K562 (cell line): ENCODE results near the gene RNF112.

Experiments
- E2F5 ChIP-seq: sonication (generic); formaldehyde crosslinking; IDR thresholded peaks from 2 replicates; pipeline ENCODE4 v1.8.0; 2022; ENCODE audit warnings: mild to moderate bottlenecking, missing genetic modification reagents
- SNRNP70 ChIP-seq: fragments of 200-400 bp; formaldehyde crosslinking; optimal IDR thresholded peaks from 2 replicates; pipeline ENCODE3; 2017; ENCODE audit warnings: low read depth, low read length
- ZNF274 ChIP-seq: IDR thresholded peaks from 2 replicates; pipeline ENCODE4 v1.6.1; 2011; ENCODE audit warnings: low read depth, mild to moderate bottlenecking, low read length, moderate library complexity, borderline replicate concordance
- ZNF3 ChIP-seq: fragments of 250-450 bp; sonication (Bioruptor Pico); IDR thresholded peaks from 2 replicates; pipeline ENCODE4 v1.5.0; 2021; ENCODE audit warnings: mild to moderate bottlenecking, moderate library complexity
- TF ChIP-seq, protein P1 (sequence below), 3 experiments: IDR thresholded peaks in 2 of 3; conservative IDR thresholded peaks in 1 of 3; 2 replicates each; pipeline ENCODE4 v1.5.1; 2011 to 2012; ENCODE audit warnings: low read length in 3 of 3, mild to moderate bottlenecking in 3 of 3, control low read depth in 2 of 3, improper control_type of control experiment in 1 of 3, inconsistent platforms in 1 of 3, low read depth in 1 of 3, mixed read lengths in 1 of 3, moderate library complexity in 1 of 3; ENCODE audit not compliant: insufficient read depth in 2 of 3

- TF ChIP-seq, protein P1, sequence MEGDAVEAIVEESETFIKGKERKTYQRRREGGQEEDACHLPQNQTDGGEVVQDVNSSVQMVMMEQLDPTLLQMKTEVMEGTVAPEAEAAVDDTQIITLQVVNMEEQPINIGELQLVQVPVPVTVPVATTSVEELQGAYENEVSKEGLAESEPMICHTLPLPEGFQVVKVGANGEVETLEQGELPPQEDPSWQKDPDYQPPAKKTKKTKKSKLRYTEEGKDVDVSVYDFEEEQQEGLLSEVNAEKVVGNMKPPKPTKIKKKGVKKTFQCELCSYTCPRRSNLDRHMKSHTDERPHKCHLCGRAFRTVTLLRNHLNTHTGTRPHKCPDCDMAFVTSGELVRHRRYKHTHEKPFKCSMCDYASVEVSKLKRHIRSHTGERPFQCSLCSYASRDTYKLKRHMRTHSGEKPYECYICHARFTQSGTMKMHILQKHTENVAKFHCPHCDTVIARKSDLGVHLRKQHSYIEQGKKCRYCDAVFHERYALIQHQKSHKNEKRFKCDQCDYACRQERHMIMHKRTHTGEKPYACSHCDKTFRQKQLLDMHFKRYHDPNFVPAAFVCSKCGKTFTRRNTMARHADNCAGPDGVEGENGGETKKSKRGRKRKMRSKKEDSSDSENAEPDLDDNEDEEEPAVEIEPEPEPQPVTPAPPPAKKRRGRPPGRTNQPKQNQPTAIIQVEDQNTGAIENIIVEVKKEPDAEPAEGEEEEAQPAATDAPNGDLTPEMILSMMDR (IDR thresholded peaks at IDR 0.05 in 2 of 3, conservative IDR thresholded peaks at IDR 0.05 in 1 of 3; ENCODE audit: insufficient read depth in 2 of 3, low read depth in 1 of 3, low read length in 3 of 3) = no peak
- no peak for TF ChIP-seq ZNF3
- no peak for TF ChIP-seq SNRNP70
- TF ChIP-seq E2F5 (CRISPR knock-in tag) = no peak
- no peak for TF ChIP-seq ZNF274
Observed at GRCh38 chr17:19369846-19370492, 41.1 kb upstream of the RNF112 start.
